ENCODE data around the gene CRK.

Gene CRK

GRCh38 chr17:1455797-1456599, at the start of gene CRK:
Gene CRK (minus strand): TSS chr17:1456232. CDS start chr17:1456117, 115 bp downstream.
- DNase-seq (ENCODE audit: low spot score): peak; percentile 90

DNA sequence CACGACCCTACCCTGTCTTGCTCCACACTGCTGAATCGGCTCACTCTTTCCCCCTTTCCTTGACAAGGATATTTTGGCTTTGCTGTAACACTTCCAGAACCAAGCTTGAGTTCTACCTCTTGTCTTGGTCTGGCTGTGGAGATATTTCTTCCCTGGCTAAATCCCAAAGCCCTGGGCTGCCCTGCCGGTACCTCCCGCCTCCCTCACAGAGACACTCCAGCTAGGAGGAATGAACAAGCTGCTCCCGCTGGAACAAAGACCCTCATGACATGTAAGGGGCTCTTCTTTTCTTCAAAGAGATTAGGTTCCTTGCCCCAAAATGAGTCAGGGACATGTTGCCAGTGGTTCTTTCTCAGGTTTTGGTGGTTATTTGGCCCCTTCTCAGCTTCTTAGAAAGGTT, 49.6 kb upstream of the CRK start:
- no peak for DNase-seq (ENCODE audit: low spot score)

GRCh38 chr17:1504866-1505265, 48.8 kb upstream of the CRK start:
- DNase-seq (ENCODE audit: low spot score): no peak

DNA sequence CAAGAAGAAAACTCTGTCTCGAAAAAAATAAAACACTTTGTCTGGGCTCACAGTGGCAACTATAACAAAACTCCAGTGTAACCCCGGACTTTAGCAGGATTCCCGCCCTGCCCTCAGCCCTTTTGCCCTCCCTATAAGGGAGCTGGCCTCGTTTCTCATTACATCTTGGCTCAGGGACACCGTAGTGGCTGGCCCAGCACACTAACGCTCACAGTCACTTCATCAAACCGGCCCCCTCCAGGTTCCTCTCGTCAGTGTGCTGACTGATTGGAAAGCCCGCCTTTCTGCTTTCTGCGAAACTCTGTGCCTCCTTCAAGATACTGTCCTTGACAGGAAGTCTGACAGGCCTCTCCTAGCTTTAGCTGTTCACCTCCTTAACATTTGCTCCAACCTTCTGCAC, 47.7 kb upstream of the CRK start:
- DNase-seq (ENCODE audit: low spot score): no peak

GRCh38 chr17:1498869-1499268, 42.8 kb upstream of the CRK start:
- no peak for DNase-seq (ENCODE audit: low spot score)

- DNase-seq (ENCODE audit: low spot score): no peak
These were observed 42.2 kb upstream of the CRK start for GRCh38 chr17:1498233-1498632.

GRCh38 chr17:1497831-1498230, 41.8 kb upstream of the CRK start:
- DNase-seq (ENCODE audit: low spot score): no peak

DNA sequence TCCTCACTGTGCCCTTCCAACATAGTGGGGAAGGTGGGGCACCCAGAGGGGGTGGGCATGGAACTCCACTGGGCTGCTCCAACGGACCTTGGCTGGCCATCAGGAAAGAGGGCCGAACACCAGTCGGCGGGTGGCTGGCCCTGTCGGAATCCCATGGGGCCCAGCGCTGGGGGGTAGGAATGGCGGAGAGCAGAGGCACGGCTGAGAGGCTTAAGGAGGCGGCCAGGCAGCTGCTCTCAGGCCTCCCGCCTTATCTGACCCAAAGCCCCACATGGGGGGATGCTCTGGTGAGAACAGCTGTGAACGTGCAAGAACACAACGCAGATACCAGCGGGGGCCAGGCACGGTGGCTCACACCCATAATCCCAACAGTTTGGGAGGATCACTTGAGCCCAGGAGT, 40.8 kb upstream of the CRK start:
- no peak for DNase-seq (ENCODE audit: low spot score)

DNA sequence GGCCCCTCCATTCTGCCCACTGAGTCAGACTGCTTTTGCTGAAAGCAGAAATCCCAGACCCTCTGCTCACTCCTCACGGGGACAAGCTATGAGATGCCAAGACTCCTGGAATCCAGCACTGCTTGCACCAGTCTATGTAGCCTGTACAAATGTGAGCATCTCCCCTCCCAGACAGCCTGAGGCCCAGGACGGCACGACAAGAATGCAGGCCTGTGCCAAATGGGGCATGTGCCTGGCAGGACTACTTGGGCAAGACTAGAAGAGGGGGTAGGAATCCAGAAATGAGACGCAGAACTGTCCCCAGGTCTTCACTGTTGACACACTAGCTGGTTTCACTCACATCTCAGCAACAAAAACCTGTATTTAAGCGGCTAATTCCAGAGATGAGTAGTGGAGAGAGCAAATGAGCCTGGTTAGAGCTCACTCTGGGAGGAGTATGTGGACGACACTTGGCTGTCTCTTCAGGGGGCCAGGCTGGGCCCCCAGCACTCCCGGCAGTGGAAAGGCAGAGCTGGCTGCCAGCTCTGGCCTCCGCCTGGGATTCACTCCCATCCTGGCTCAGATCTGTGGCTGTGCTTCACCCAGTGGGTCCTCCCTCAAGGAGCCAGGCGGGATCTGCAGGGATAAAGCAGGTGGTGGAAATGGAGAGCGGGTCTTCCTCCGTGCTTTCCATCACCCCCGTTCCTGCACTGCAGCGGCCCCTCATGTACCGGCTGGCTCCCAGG, 39.4 kb upstream of the CRK start:
- no peak for DNase-seq (ENCODE audit: low spot score)

DNA sequence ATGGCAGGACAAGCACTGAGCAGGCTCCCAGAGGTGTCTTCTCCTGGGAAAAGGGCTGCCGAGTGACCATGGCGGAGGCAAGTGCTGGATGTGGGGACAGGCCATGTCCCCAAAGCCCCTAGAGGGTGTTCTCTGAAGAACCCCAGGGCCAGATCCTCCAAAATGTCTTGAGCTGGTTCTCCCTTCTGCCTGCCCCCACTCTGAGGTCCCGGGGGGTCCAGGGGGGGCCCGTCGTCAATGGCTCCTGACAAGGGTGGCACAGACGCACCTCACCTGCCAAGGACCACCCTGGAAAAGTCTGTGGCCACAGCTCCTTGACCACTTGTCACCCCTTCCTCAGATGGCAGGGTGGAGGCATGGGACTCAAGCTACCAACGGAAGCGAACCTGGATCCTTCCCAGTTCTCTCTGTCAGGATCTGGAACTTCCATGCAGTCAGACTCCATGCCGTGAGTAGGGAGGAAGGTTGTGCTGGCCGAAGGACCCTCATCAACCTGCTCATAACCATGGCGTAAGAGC, 38.8 kb upstream of the CRK start:
- no peak for DNase-seq (ENCODE audit: low spot score)

DNA sequence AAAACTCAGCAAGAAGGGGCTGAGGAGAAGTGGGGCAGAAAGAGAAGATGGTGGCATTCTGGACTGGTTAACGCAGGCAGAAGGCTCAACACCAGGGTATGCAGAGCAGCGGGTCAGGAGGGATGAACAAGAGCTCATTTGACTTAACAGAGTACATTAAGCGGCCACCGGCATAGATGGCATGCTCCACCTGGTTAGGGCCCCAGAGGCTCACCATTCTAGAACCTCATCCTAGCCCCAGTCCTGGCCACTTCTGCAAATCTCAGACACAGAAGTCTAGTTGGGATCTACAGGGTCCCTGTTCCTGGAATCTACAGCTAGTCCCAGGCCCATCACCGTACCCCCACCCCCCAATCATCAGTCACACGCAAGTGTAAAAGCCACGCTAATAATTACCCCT, 38.2 kb upstream of the CRK start:
- DNase-seq (ENCODE audit: low spot score): no peak

DNA sequence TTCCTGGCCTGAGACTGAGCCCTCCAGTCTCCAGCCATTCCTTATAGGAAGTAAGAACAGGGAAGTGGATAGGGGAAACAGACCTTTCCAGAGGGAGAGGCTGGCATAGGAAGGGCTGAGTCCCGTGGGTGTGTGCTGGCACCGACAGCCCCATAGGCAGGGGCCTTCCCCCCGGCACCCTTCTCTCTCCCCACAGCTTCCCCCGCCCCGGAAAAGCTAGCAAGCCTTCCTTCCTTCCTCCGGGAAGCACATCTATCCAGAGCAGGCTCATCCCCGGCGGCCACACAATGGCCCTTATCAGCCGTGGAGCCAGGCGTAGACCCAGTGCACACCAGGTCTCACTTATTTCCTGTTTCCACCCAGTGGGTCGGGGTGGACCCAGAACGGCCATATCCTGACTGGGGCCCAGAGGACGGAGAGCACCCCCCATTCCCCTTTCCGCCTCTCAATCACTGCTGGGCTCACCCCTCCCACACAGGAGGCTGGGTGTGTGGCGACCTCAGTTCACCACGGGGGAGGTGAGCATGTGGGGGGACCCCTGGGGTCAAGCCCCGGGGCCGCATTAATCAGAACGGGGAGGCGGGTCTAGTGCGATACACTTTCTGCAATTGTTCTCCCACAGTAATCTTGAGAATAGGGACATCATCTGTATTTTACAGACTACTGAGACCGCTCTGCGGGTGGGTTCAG, 37.4 kb upstream of the CRK start:
- DNase-seq (ENCODE audit: low spot score): no peak

DNA sequence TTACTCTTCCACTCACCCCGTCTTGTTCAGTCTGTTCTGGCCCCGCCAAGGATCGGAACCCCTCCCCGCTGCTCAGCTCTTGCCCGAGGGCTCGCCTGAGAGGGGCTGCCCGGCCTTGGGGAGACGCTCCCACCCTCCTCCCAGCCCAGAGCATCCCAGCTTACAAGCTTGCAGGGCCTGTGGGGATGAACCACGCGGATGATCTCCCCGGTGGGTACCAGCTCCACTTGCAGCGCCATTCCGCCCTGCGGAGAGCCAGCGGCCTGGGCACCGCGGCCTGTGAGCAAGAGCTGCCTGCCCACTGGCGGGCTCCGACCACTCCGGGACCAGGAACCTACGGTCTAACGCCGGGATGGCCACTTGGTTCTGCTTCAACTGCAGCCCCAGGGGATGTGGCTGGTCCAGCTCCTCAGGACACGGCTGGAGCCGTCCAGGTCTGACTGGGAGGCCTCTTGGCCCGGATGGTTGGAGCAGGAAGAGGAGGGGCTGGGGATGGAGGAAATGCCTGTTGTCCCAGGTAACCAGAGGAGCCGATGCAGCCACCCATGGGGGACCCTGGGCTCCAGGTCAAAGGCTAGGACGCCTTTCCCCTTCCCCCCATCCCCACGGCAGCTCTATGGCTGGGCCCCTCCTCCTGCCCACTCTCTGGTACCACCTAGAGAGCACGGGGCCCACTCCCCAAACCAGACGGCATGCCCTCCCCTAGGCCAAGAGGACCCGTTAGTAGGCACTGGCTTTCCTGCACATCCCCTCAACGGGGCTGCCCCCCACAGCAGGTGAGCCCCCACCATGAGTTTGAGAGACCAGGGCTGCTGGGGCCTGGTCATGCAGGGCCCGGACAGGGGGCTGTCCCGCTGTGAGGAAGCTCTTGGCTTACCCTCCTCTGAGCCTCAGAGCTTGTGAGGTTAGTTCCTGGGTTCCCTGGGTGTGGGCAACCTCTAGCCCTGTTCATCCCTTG, 36.5 kb upstream of the CRK start, which contains the start of gene MYO1C:
MYO1C (minus strand) TSS at position 438 of the 958 bp plus-strand sequence; CDS start at position 239, 199 bp downstream.
- DNase-seq (ENCODE audit: low spot score): no peak

GRCh38 chr17:1491443-1492248, 35.6 kb upstream of the CRK start:
- peak; percentile 38 for DNase-seq (ENCODE audit: low spot score)

- peak; percentile 64 for DNase-seq (ENCODE audit: low spot score)
These were observed 34.8 kb upstream of the CRK start for GRCh38 chr17:1490643-1491442.

DNA sequence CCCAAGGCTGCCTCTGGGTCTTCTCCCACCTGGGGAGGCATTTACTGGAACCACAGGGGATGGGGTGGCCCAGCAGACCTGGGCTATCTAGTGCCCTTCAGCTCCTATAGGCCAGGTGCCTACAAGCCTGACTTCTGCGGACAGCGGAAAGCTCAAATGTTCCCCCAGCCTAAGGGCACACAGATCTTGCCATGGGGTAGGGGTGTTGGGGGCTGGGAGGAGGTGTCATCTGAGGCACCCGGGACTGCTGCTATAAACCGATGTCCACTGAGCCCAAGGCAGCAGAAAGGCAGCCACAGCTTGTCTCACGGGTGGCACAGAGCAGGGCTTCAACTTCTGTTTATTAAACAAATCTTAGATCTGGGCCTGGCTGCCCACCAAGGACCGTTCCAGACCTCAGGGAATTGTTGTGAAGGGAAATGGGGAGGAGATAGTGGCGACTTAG, 32.8 kb upstream of the CRK start:
- DNase-seq (ENCODE audit: low spot score): no peak

- peak; percentile 86 for DNase-seq (ENCODE audit: low spot score)
These were observed 32.1 kb upstream of the CRK start for GRCh38 chr17:1487939-1488825.
